WTC11 (cell line): ENCODE measurements around the gene MTCP1. TPM values are rescaled to one million over a fixed set of nuclear protein-coding genes. Genes with fewer than 3 reads are reported as not detected.

ENCODE experiments used
- ATAC-seq: fragments of 200-7000 bp; cut with Tn5 transposase; 2 replicates; pipeline ENCODE4 v1.10.0; 2021; ENCODE audit warnings: mild to moderate bottlenecking, moderate library complexity
- CTCF ChIA-PET: fragments of 300-600 bp; sonication (Branson Sonifier 250); formaldehyde crosslinking; loops from one replicate; lab custom pipeline; 2021; ENCODE audit warnings: antibody characterized with exemption; lab: Charles Lee
- POLR2A ChIA-PET: fragments of 350-600 bp; sonication (Branson Sonifier 250); formaldehyde crosslinking; loops from one replicate; lab custom pipeline; 2021; ENCODE audit warnings: antibody characterized with exemption; lab: Charles Lee
- DNase-seq: peaks from one replicate; pipeline ENCODE4 v3.0.0; 2021; ENCODE audit warnings: low spot score
- H3K27ac Mint-ChIP-seq: 2 replicates; pipeline ENCODE4 v1.8.0; 2021; ENCODE audit warnings: mixed read lengths
- H3K27me3 Mint-ChIP-seq: 2 replicates; pipeline ENCODE4 v1.8.0; 2021; ENCODE audit warnings: low read depth, mild to moderate bottlenecking, moderate library complexity, mixed read lengths
- H3K36me3 Mint-ChIP-seq: 2 replicates; pipeline ENCODE4 v1.8.0; 2021; ENCODE audit warnings: mixed read lengths
- H3K4me1 Mint-ChIP-seq: 2 replicates; pipeline ENCODE4 v1.8.0; 2022; ENCODE audit warnings: mixed read lengths
- H3K4me3 Mint-ChIP-seq: 2 replicates; pipeline ENCODE4 v1.8.0; 2021; ENCODE audit warnings: mild to moderate bottlenecking, moderate library complexity, mixed read lengths
- H3K9me3 Mint-ChIP-seq: 2 replicates; pipeline ENCODE4 v1.8.0; 2021; ENCODE audit warnings: mixed read lengths
- ARID4B ChIP-seq: sonication (generic); formaldehyde crosslinking; IDR thresholded peaks from 2 replicates; pipeline ENCODE4 v1.8.0; 2023; ENCODE audit warnings: missing genetic modification reagents, mild to moderate bottlenecking, borderline replicate concordance
- ATF1 ChIP-seq: sonication (generic); formaldehyde crosslinking; IDR thresholded peaks from 2 replicates; pipeline ENCODE4 v1.8.1; 2023; ENCODE audit warnings: mild to moderate bottlenecking, moderate library complexity, missing genetic modification reagents
- CREM ChIP-seq: sonication (generic); formaldehyde crosslinking; IDR thresholded peaks from 2 replicates; pipeline ENCODE4 v1.8.1; 2022; ENCODE audit warnings: mild to moderate bottlenecking, missing genetic modification reagents, moderate library complexity
- ELF4 ChIP-seq: sonication (generic); formaldehyde crosslinking; IDR thresholded peaks from 2 replicates; pipeline ENCODE4 v1.8.1; 2022; ENCODE audit warnings: low read depth, mild to moderate bottlenecking, moderate library complexity, missing genetic modification reagents
- EMX1 ChIP-seq: fragments of 250-450 bp; sonication (Bioruptor Pico); IDR thresholded peaks from 2 replicates; pipeline ENCODE4 v1.8.0; 2021; ENCODE audit warnings: mild to moderate bottlenecking
- ESRRA ChIP-seq: sonication (generic); formaldehyde crosslinking; IDR thresholded peaks from 2 replicates; pipeline ENCODE4 v1.8.1; 2022; ENCODE audit warnings: mild to moderate bottlenecking, missing genetic modification reagents, borderline replicate concordance
- FOXP4 ChIP-seq: sonication (generic); formaldehyde crosslinking; IDR thresholded peaks from 2 replicates; pipeline ENCODE4 v1.8.0; 2022; ENCODE audit warnings: mild to moderate bottlenecking, missing genetic modification reagents
- GRHL2 ChIP-seq: fragments of 250-450 bp; sonication (Bioruptor Pico); IDR thresholded peaks from 2 replicates; pipeline ENCODE4 v1.8.0; 2022; ENCODE audit warnings: mild to moderate bottlenecking, moderate library complexity; ENCODE audit not compliant: insufficient replicate concordance, severe bottlenecking
- HMGXB4 ChIP-seq: sonication (generic); formaldehyde crosslinking; IDR thresholded peaks from 2 replicates; pipeline ENCODE4 v1.8.1; 2023; ENCODE audit warnings: mild to moderate bottlenecking, moderate library complexity, missing genetic modification reagents
- MAX ChIP-seq: sonication (generic); formaldehyde crosslinking; IDR thresholded peaks from 2 replicates; pipeline ENCODE4 v1.8.0; 2022; ENCODE audit warnings: mild to moderate bottlenecking, missing genetic modification reagents
- MLX ChIP-seq: sonication (generic); formaldehyde crosslinking; IDR thresholded peaks from 2 replicates; pipeline ENCODE4 v1.8.1; 2023; ENCODE audit warnings: mild to moderate bottlenecking, missing genetic modification reagents, moderate library complexity
- NFATC4 ChIP-seq: fragments of 250-450 bp; sonication (Bioruptor Pico); IDR thresholded peaks from 2 replicates; pipeline ENCODE4 v1.9.0; 2021; ENCODE audit warnings: mild to moderate bottlenecking
- NFYB ChIP-seq: sonication (generic); formaldehyde crosslinking; conservative IDR thresholded peaks from 2 replicates; pipeline ENCODE4 v1.8.0; 2022; ENCODE audit warnings: low read depth, missing genetic modification reagents
- NR1H2 ChIP-seq: sonication (generic); formaldehyde crosslinking; IDR thresholded peaks from 2 replicates; pipeline ENCODE4 v1.9.0; 2021; ENCODE audit warnings: mild to moderate bottlenecking, moderate library complexity, missing genetic modification reagents
- PREB ChIP-seq: sonication (generic); formaldehyde crosslinking; IDR thresholded peaks from 2 replicates; pipeline ENCODE4 v1.8.1; 2022; ENCODE audit warnings: mild to moderate bottlenecking, missing genetic modification reagents, moderate library complexity, borderline replicate concordance
- SMAD3 ChIP-seq: sonication (generic); formaldehyde crosslinking; IDR thresholded peaks from 2 replicates; pipeline ENCODE4 v1.8.0; 2022; ENCODE audit warnings: missing genetic modification reagents, mild to moderate bottlenecking, borderline replicate concordance
- SMAD4 ChIP-seq: sonication (generic); formaldehyde crosslinking; IDR thresholded peaks from 2 replicates; pipeline ENCODE4 v1.8.0; 2022; ENCODE audit warnings: mild to moderate bottlenecking, missing genetic modification reagents
- TP53 ChIP-seq: sonication (generic); formaldehyde crosslinking; IDR thresholded peaks from 2 replicates; pipeline ENCODE4 v1.8.1; 2023; ENCODE audit warnings: mild to moderate bottlenecking, missing genetic modification reagents
- ZBTB43 ChIP-seq: sonication (generic); formaldehyde crosslinking; IDR thresholded peaks from 2 replicates; pipeline ENCODE4 v1.8.1; 2023; ENCODE audit warnings: mild to moderate bottlenecking, missing genetic modification reagents
- ZNF232 ChIP-seq: sonication (generic); formaldehyde crosslinking; IDR thresholded peaks from 2 replicates; pipeline ENCODE4 v1.8.0; 2022; ENCODE audit warnings: mild to moderate bottlenecking, missing genetic modification reagents
- ZNF317 ChIP-seq: sonication (generic); formaldehyde crosslinking; IDR thresholded peaks from 2 replicates; pipeline ENCODE4 v1.8.1; 2023; ENCODE audit warnings: low read depth, mild to moderate bottlenecking, moderate library complexity, missing genetic modification reagents, borderline replicate concordance
- total RNA-seq: library from RNA; stranded (reverse); gene quantifications from 3 replicates; pipeline ENCODE4 v1.2.3, GENCODE V29; 2021

Gene MTCP1
- total RNA-seq, 1 experiment from 2014 or later = 12.8 TPM

- Mint-ChIP-seq H3K4me1 (peaks cover 17% of the 10 kb centered on the region), H3K36me3 (peaks cover 17% of the 10 kb centered on the region), H3K27me3 (no peaks in the 10 kb centered on the region), H3K27ac (no peak overlapping the region), H3K9me3 (no peaks in the 10 kb centered on the region), H3K4me3 (peak overlapping the region; percentile 83)
- POLR2A ChIA-PET = no interaction called here
- no peak for TF ChIP-seq PREB
- no peak for TF ChIP-seq ZNF317 (CRISPR knock-in tag)
- TF ChIP-seq SMAD4 = no peak
- TF ChIP-seq TP53 (CRISPR knock-in tag) = no peak
- TF ChIP-seq ELF4 (CRISPR knock-in tag) = no peak
- no peak for TF ChIP-seq SMAD3 (CRISPR knock-in tag)
- no peak for TF ChIP-seq ESRRA
- no peak for TF ChIP-seq FOXP4 (CRISPR knock-in tag)
- TF ChIP-seq NR1H2 (CRISPR knock-in tag) = no peak
- no peak for TF ChIP-seq EMX1
- no peak for TF ChIP-seq ZNF232 (CRISPR knock-in tag)
- no peak for TF ChIP-seq HMGXB4 (CRISPR knock-in tag)
- TF ChIP-seq MLX (CRISPR knock-in tag) = no peak
- DNase-seq = no peak
- no peak for ATAC-seq
- CTCF ChIA-PET = no interaction called here
These were observed 1.5 kb downstream of the MTCP1 start for GRCh38 chrX:155069414-155069813.

- ChIA-PET POLR2A (no interaction called here), CTCF (interaction anchor here (1.1 kb wide), 1 partner anchor 19 kb away, joined by 3 read pairs; no protein-coding TSS in a partner anchor)
- ATAC-seq = no peak
- TF ChIP-seq ARID4B (CRISPR knock-in tag) (no peak), NFYB (CRISPR knock-in tag) (no peak), ZNF317 (CRISPR knock-in tag) (no peak), NFATC4 (no peak), MAX (CRISPR knock-in tag) (no peak), ATF1 (CRISPR knock-in tag) (no peak), ZBTB43 (CRISPR knock-in tag) (no peak), NR1H2 (CRISPR knock-in tag) (no peak), CREM (no peak), FOXP4 (CRISPR knock-in tag) (no peak), ZNF232 (CRISPR knock-in tag) (no peak), GRHL2 (no peak)
These were observed 2.8 kb downstream of the MTCP1 start for GRCh38 chrX:155068165-155068564.

More at GRCh38 chrX:155068165-155068564, 2.8 kb downstream of the MTCP1 start:
- Mint-ChIP-seq H3K27me3 (no peaks in the 10 kb centered on the region), H3K27ac (no peak overlapping the region), H3K4me1 (peaks cover 16% of the 10 kb centered on the region), H3K9me3 (no peaks in the 10 kb centered on the region), H3K4me3 (no peak overlapping the region), H3K36me3 (peaks cover 5% of the 10 kb centered on the region; the same call in 1 of the 2 replicates)
- DNase-seq = no peak
